GM19328 (cell line): ENCODE results near the gene VSTM5.
"Not testable (repeated sequence)": the region's sequence is repeated elsewhere in the genome, so short reads cannot be mapped to it uniquely, and the experiment has no call there.

ENCODE experiments used
- ATAC-seq: cut with Tn5 transposase; IDR thresholded peaks from one replicate; pipeline ENCODE4 v1.9.1; 2021; ENCODE audit warnings: mild to moderate bottlenecking, moderate library complexity; ENCODE audit not compliant: unreplicated experiment

VSTM5 gene

GRCh38 chr11:93801366-93801765 is 49.1 kb downstream of the VSTM5 start:
- ATAC-seq: no peak

- ATAC-seq: no peak
These were observed 53.8 kb downstream of the VSTM5 start for GRCh38 chr11:93796441-93797231.

GRCh38 chr11:93791493-93791892 is 58.9 kb downstream of the VSTM5 start:
- no peak for ATAC-seq

GRCh38 chr11:93784935-93785360 is 65.5 kb downstream of the VSTM5 start:
- peak; percentile 26 for ATAC-seq

GRCh38 chr11:93784145-93784934 is 66.1 kb downstream of the VSTM5 start, which contains the start of gene MED17:
Gene MED17 (plus strand): TSS chr11:93784282. CDS start chr11:93784514, 232 bp downstream.
- peak; percentile 96 for ATAC-seq

- ATAC-seq: peak; percentile 48
These were observed 66.7 kb downstream of the VSTM5 start for GRCh38 chr11:93783765-93784144.

DNA sequence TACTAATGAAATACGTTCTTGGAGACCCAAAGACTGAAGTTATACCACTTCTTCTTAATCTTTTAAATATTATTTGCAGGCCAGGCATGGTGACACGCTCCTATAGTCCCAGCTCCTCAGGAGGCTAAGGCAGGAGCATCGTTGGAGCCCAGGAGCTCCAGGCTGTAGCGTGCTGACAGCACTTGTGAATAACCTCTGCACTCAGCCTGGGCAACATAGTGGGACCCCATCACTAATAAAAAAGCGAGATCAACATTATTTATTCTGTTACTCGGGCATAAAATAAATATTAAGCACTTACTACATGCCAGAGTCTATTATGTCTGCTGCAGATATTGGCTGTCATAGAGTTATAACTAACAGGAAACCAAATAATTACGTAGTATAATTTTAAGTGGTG is 67.1 kb downstream of the VSTM5 start:
- ATAC-seq: no peak

DNA sequence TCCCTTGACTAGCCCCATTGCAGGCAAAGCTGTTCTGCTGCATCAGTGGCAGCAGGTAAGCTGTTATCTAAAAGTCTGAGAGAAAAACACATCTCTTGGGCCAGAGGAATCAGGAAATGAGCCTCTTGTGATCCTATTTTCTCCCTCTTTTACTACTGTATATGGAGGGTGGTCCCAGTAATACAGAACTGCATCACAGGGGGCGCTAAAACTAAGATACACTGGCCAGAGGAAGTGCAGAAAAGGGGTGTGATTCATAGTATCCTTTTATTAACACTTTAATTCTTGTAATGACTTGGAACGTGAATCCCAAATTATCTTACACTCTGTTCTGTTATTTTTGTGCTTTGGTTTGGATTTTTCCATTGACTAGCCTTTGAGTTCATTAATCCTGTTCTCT is 75.1 kb downstream of the VSTM5 start:
- ATAC-seq: no peak

DNA sequence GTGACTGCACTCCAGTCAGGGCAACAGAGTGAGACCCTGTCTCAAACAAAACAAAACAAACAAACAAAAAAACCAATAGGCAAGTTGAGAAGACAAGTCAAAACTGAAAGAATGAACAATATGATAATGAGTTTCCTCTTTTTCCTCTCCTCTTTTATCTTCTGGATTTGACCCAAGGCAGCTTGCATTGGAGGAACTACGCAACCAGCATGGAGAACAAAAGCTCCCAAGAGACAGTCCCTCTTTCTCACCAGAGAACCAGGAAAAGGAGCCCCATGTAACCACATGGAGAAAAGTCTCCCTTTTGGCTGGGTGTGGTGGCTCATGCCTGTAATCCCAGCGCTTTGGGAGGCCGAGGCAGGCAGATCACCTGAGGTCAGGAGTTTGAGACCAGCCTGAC is 75.9 kb downstream of the VSTM5 start:
- ATAC-seq: not testable (repeated sequence)

DNA sequence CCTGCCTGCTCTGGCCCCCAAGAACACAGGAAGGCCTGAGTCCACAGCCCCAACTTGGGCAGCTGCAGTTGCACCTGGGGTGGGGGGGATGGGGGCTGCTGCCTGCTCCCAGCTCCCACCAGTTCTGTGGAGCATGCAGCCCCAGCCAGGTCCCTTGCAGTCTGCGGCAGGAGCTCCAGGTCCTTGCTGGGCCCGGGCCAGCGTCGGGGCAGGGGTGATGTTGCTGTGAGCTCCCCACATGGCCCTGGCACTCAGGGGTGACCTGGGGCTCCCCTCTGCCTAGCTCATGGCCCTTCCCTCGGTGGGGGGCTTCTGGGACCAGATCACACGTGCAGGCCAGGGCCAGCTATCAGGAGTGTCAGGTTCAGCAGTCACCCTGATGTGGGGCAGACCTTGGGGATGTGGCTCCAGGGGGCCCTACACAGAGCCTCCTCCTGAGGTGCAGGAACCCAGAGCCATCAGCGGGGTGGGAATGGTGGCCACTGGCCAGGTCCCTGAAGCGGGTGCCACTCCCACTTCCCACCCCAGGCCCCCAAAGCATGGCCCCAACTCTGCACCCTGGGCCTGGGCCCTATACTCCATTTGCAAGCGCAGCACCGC is 76.7 kb downstream of the VSTM5 start:
- no peak for ATAC-seq

DNA sequence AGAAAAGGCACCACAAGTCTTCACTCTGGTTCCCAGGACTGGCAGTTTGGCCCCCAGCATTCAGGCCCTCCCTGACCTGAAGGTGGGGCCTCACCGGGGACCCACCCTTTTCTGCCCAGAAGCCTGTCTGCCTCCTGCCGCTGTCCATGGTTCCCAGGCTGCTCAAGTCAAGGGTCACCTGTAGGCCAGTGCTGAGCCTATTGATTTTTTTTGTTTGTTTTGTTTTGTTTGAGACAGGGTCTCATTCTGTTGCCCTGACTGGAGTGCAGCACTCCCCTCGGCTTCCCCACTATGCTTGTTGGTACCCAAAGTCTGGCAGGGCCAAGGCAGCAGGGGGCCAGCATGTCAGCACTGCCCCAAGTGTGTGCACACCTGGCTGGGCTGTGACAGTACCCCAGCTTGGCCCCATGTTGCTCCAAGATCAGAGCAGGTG is 77.4 kb downstream of the VSTM5 start:
- no peak for ATAC-seq

DNA sequence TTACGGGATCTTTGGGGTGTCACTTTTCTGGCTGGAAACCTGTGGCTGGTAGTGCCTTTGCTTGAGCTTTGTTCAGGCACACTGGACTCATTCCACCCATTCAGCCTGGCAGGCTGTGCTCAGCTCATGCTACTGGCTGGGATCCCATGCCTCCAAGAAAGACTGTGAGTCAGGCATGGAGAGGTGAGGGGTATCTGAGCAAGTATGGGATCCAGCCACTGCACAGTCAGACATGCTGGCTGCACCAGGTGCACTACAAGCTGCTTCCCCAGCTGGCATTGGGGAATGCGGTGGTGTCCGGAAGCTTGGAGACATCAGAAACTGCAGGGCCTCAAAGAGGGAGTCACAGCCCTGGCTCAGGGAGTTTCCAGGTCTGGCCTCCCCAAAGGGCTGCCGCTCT is 78.3 kb downstream of the VSTM5 start:
- ATAC-seq: no peak

DNA sequence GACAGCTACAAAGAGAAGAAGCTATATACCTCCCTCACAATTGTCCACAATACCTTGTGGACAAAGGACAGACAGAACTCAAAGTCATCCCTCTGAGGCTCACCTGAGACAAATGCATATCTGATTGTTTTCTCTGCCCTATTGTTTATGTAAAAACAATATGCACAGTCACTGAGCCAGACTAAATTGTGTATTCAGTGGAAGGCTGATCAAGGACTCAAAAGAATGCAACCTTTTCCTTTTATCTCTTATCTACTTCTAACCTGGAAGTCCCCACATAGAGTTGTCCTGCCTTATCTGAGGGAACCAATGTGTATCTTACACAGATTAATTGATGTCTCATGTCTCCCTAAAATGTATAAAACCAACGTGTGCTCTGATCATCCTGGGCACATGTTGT is 80.3 kb downstream of the VSTM5 start:
- no peak for ATAC-seq
